Esophagus squamous epithelium (tissue), 4 donors: ENCODE results near the gene CTSA.

Experiments
- POLR2A ChIP-seq, 4 donors: fragments of 450-650 bp; IDR thresholded peaks; one replicate each; pipeline ENCODE4 v1.6.1; 2017; ENCODE audit warnings: antibody characterized with exemption in 4 of 4, mild to moderate bottlenecking in 4 of 4, moderate library complexity in 3 of 4
- TF ChIP-seq, protein P1 (sequence below), 6 experiments: fragments of 450-650 bp in 4 of 6; fragments of 200-600 bp in 2 of 6; sonication (generic) in 2 of 6; IDR thresholded peaks; one replicate each; pipeline ENCODE4 v1.5.1; 2016 to 2019; ENCODE audit warnings: antibody characterized with exemption in 6 of 6, mild to moderate bottlenecking in 4 of 6, moderate library complexity in 4 of 6

DNA sequence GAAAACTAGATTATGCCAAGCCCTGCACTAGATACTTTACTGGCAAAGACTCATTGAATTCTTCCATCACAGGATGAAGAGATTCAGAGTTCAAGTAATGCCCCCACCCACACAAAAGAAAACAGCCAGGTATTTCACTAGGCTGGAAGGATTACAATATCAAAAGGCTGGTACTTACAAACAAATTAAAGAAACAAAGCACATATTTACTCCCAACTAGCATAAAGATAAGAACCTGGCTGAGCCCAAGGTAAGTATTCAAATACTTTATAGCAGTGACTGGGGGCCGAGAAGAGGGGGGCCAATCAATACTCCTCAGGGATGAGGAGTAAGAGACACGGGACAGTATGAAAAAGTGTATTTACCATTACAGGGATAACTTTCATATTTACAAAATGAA, 37.7 kb upstream of the CTSA start:
- TF ChIP-seq POLR2A (IDR thresholded peaks at IDR 0.05): no peak
- TF ChIP-seq, protein P1, sequence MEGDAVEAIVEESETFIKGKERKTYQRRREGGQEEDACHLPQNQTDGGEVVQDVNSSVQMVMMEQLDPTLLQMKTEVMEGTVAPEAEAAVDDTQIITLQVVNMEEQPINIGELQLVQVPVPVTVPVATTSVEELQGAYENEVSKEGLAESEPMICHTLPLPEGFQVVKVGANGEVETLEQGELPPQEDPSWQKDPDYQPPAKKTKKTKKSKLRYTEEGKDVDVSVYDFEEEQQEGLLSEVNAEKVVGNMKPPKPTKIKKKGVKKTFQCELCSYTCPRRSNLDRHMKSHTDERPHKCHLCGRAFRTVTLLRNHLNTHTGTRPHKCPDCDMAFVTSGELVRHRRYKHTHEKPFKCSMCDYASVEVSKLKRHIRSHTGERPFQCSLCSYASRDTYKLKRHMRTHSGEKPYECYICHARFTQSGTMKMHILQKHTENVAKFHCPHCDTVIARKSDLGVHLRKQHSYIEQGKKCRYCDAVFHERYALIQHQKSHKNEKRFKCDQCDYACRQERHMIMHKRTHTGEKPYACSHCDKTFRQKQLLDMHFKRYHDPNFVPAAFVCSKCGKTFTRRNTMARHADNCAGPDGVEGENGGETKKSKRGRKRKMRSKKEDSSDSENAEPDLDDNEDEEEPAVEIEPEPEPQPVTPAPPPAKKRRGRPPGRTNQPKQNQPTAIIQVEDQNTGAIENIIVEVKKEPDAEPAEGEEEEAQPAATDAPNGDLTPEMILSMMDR (IDR thresholded peaks at IDR 0.05): no peak
